ENCODE results near the gene SEMA4C. TPM values are rescaled to one million over a fixed set of nuclear protein-coding genes. Genes with fewer than 3 reads are reported as not detected.

SEMA4C gene
- total RNA-seq, 2 donors from 2014 or later, result 82.5 to 92.1 TPM

- Histone ChIP-seq H3K27me3 (ENCODE audit: control insufficient read depth, insufficient read depth, low read length, poor library complexity, severe bottlenecking) (no peaks in the 10 kb centered on the region), H3K36me3 (ENCODE audit: control insufficient read depth, insufficient read depth, low read length) (no peaks in the 10 kb centered on the region), H3K4me1 (ENCODE audit: control insufficient read depth, insufficient read depth, low read length) (no peaks in the 10 kb centered on the region), H3K9me3 (ENCODE audit: control insufficient read depth, low read length) (no peaks in the 10 kb centered on the region), H3K27ac (ENCODE audit: low read depth, low read length) (no peak overlapping the region), H3K9ac (ENCODE audit: extremely low read depth, low read length, poor library complexity, severe bottlenecking) (no peak overlapping the region), H3K4me3 (ENCODE audit: low read length) (no peak overlapping the region)
- peaks cover 8% of the 10 kb centered on the region for H3K27me3 Mint-ChIP-seq (ENCODE audit: insufficient read depth)
- peaks cover 8% of the 10 kb centered on the region for H3K4me1 Mint-ChIP-seq
- no peak for TF ChIP-seq CTCF (conservative IDR thresholded peaks at IDR 0.05)
- no peak for DNase-seq
- no peaks in the 10 kb centered on the region for H3K36me3 Mint-ChIP-seq (ENCODE audit: low read depth)
- H3K9me3 Mint-ChIP-seq, result no peaks in the 10 kb centered on the region
- H3K4me3 Mint-ChIP-seq, result no peak overlapping the region
- WGBS, 2 experiments (ENCODE audit: insufficient coverage in 1 of 2, insufficient read length in 1 of 2), result 95 to 100% methylated on average over 1 to 5 of the region's 5 CpGs
- no peak overlapping the region for H3K27ac Mint-ChIP-seq
Measured at GRCh38 chr2:96914332-96914731, 44.5 kb upstream of the SEMA4C start.

GRCh38 chr2:96913398-96914202 lies 43.7 kb upstream of the SEMA4C start:
- Mint-ChIP-seq H3K36me3 (ENCODE audit: low read depth) (no peaks in the 10 kb centered on the region), H3K9me3 (no peaks in the 10 kb centered on the region), H3K27me3 (ENCODE audit: insufficient read depth) (peaks cover 4% of the 10 kb centered on the region), H3K27ac (no peak overlapping the region), H3K4me1 (peaks cover 7% of the 10 kb centered on the region), H3K4me3 (no peak overlapping the region)
- Histone ChIP-seq H3K4me1 (ENCODE audit: control insufficient read depth, insufficient read depth, low read length) (no peaks in the 10 kb centered on the region), H3K9ac (ENCODE audit: extremely low read depth, low read length, poor library complexity, severe bottlenecking) (no peak overlapping the region), H3K27ac (ENCODE audit: low read depth, low read length) (no peak overlapping the region), H3K36me3 (ENCODE audit: control insufficient read depth, insufficient read depth, low read length) (no peaks in the 10 kb centered on the region), H3K9me3 (ENCODE audit: control insufficient read depth, low read length) (no peaks in the 10 kb centered on the region), H3K27me3 (ENCODE audit: control insufficient read depth, insufficient read depth, low read length, poor library complexity, severe bottlenecking) (no peaks in the 10 kb centered on the region), H3K4me3 (ENCODE audit: low read length) (no peak overlapping the region)
- no peak for TF ChIP-seq CTCF (conservative IDR thresholded peaks at IDR 0.05)
- no peak for DNase-seq
- WGBS, 2 experiments (ENCODE audit: insufficient coverage in 1 of 2, insufficient read length in 1 of 2), result 91 to 93% methylated on average over 10 to 20 of the region's 20 CpGs

GRCh38 chr2:96913117-96913397 lies 43.2 kb upstream of the SEMA4C start:
- peaks cover 4% of the 10 kb centered on the region for H3K27me3 Mint-ChIP-seq (ENCODE audit: insufficient read depth)
- DNase-seq, result no peak
- Histone ChIP-seq H3K4me1 (ENCODE audit: control insufficient read depth, insufficient read depth, low read length) (no peaks in the 10 kb centered on the region), H3K27me3 (ENCODE audit: control insufficient read depth, insufficient read depth, low read length, poor library complexity, severe bottlenecking) (no peaks in the 10 kb centered on the region), H3K4me3 (ENCODE audit: low read length) (no peak overlapping the region), H3K9ac (ENCODE audit: extremely low read depth, low read length, poor library complexity, severe bottlenecking) (no peak overlapping the region), H3K9me3 (ENCODE audit: control insufficient read depth, low read length) (no peaks in the 10 kb centered on the region), H3K36me3 (ENCODE audit: control insufficient read depth, insufficient read depth, low read length) (no peaks in the 10 kb centered on the region), H3K27ac (ENCODE audit: low read depth, low read length) (no peak overlapping the region)
- 83 to 100% methylated on average over 1 to 5 of the region's 5 CpGs for WGBS, 2 experiments (ENCODE audit: insufficient coverage in 1 of 2, insufficient read length in 1 of 2)
- no peaks in the 10 kb centered on the region for H3K36me3 Mint-ChIP-seq (ENCODE audit: low read depth)
- no peaks in the 10 kb centered on the region for H3K9me3 Mint-ChIP-seq
- H3K27ac Mint-ChIP-seq, result no peak overlapping the region
- H3K4me1 Mint-ChIP-seq, result peaks cover 7% of the 10 kb centered on the region
- TF ChIP-seq CTCF (conservative IDR thresholded peaks at IDR 0.05), result no peak
- H3K4me3 Mint-ChIP-seq, result no peak overlapping the region
